ENCODE data around the gene TNNC2.

- TF ChIP-seq CTCF (IDR thresholded peaks at IDR 0.05) (no peak), POLR2A (IDR thresholded peaks at IDR 0.05) (no peak)
Observed at GRCh38 chr20:45853484-45853883, 26.4 kb upstream of the TNNC2 start.

Measured in lower leg skin (tissue), 3 donors.